ENCODE results near the gene ZBTB9.

The ZBTB9 gene

GRCh38 chr6:33416386-33417127 is 37.8 kb upstream of the ZBTB9 start:
- peaks cover 34% of the 10 kb centered on the region for H3K36me3 ChIP-seq (ENCODE audit: low read depth)
- H3K4me3 ChIP-seq (ENCODE audit: severe bottlenecking): peak overlapping the region; percentile 43
- ATAC-seq (ENCODE audit: low read depth): no peak
- no peaks in the 10 kb centered on the region for H3K9me3 ChIP-seq (ENCODE audit: severe bottlenecking)
- H3K4me1 ChIP-seq (ENCODE audit: insufficient read depth, poor library complexity, severe bottlenecking): peaks cover 14% of the 10 kb centered on the region
- no peak for DNase-seq (ENCODE audit: low spot score)
- no peak for TF ChIP-seq CTCF (IDR thresholded peaks at IDR 0.05; ENCODE audit: poor library complexity, severe bottlenecking)
- H3K27me3 ChIP-seq (ENCODE audit: insufficient read depth, poor library complexity, severe bottlenecking): no peaks in the 10 kb centered on the region
- peak overlapping the region; percentile 82 for H3K27ac ChIP-seq (ENCODE audit: poor library complexity, severe bottlenecking)

GRCh38 chr6:33417128-33417902 is 37.1 kb upstream of the ZBTB9 start:
- H3K27me3 ChIP-seq (ENCODE audit: insufficient read depth, poor library complexity, severe bottlenecking): no peaks in the 10 kb centered on the region
- H3K36me3 ChIP-seq (ENCODE audit: low read depth): peaks cover 33% of the 10 kb centered on the region
- no peak for DNase-seq (ENCODE audit: low spot score)
- H3K4me3 ChIP-seq (ENCODE audit: severe bottlenecking): peak overlapping the region; percentile 43
- TF ChIP-seq CTCF (IDR thresholded peaks at IDR 0.05; ENCODE audit: poor library complexity, severe bottlenecking): no peak
- H3K27ac ChIP-seq (ENCODE audit: poor library complexity, severe bottlenecking): peak overlapping the region; percentile 82
- peak; percentile 45 for ATAC-seq (ENCODE audit: low read depth)
- peaks cover 14% of the 10 kb centered on the region for H3K4me1 ChIP-seq (ENCODE audit: insufficient read depth, poor library complexity, severe bottlenecking)
- H3K9me3 ChIP-seq (ENCODE audit: severe bottlenecking): no peaks in the 10 kb centered on the region

- peak within 1 kb of the TSS; percentile 82 for H3K27ac ChIP-seq (ENCODE audit: poor library complexity, severe bottlenecking)
- H3K9me3 ChIP-seq (ENCODE audit: severe bottlenecking): no peaks in the 10 kb centered on the region
- TF ChIP-seq CTCF (IDR thresholded peaks at IDR 0.05; ENCODE audit: poor library complexity, severe bottlenecking): peak; percentile 33
- peak; percentile 90 for ATAC-seq (ENCODE audit: low read depth)
- DNase-seq (ENCODE audit: low spot score): peak; percentile 99
- H3K27me3 ChIP-seq (ENCODE audit: insufficient read depth, poor library complexity, severe bottlenecking): no peaks in the 10 kb centered on the region
- peaks cover 14% of the 10 kb centered on the region for H3K4me1 ChIP-seq (ENCODE audit: insufficient read depth, poor library complexity, severe bottlenecking)
- peak within 1 kb of the TSS; percentile 43 for H3K4me3 ChIP-seq (ENCODE audit: severe bottlenecking)
- H3K36me3 ChIP-seq (ENCODE audit: low read depth): peaks cover 25% of the 10 kb centered on the region
These were observed 36.3 kb upstream of the ZBTB9 start, which contains the start of gene CUTA for GRCh38 chr6:33417903-33418689. TSS of gene CUTA (minus strand) at chr6:33418107. CDS start at chr6:33418000, 107 bp downstream.

- Histone ChIP-seq H3K4me1 (ENCODE audit: insufficient read depth, poor library complexity, severe bottlenecking) (peaks cover 14% of the 10 kb centered on the region), H3K27me3 (ENCODE audit: insufficient read depth, poor library complexity, severe bottlenecking) (no peaks in the 10 kb centered on the region), H3K4me3 (ENCODE audit: severe bottlenecking) (peak overlapping the region; percentile 12), H3K9me3 (ENCODE audit: severe bottlenecking) (no peaks in the 10 kb centered on the region), H3K36me3 (ENCODE audit: low read depth) (peaks cover 21% of the 10 kb centered on the region), H3K27ac (ENCODE audit: poor library complexity, severe bottlenecking) (peak overlapping the region; percentile 82)
- DNase-seq (ENCODE audit: low spot score) (no peak), ATAC-seq (ENCODE audit: low read depth) (no peak)
- TF ChIP-seq CTCF (IDR thresholded peaks at IDR 0.05; ENCODE audit: poor library complexity, severe bottlenecking): no peak
These were observed 35.6 kb upstream of the ZBTB9 start for GRCh38 chr6:33418690-33419291.
